NCI-H1048 (cell line): ENCODE measurements around the gene KRTAP4-3.
"Not testable (repeated sequence)": the region's sequence is repeated elsewhere in the genome, so short reads cannot be mapped to it uniquely, and the experiment has no call there.

Source experiments
- DNase-seq: peaks from one replicate; lab custom pipeline; 2025; lab: John Stamatoyannopoulos, UW

Gene KRTAP4-3

DNA sequence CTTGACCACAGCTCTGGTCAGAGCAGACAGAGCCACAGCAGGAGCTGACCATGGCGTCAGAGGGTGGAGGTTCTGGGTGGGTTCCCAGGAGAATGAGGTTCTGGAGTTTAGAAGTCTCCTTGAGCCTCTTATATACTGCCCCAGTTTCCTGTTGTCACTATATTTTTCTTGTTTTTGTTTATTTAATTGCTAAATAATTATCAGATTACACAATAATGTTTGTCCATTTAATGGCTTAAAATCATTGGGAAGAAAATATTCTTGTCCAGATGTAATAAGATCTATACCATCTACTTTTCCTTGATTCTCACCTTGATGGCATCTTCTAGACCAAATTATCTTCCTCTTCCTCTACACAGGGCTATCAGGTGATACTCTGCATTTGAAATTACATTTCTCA, at the start of gene KRTAP4-3:
Gene KRTAP4-3, minus strand, starts transcription at position 101 of the 400 bp plus-strand sequence. Its CDS starts 49 bp downstream, at position 52.
- no peak for DNase-seq

DNA sequence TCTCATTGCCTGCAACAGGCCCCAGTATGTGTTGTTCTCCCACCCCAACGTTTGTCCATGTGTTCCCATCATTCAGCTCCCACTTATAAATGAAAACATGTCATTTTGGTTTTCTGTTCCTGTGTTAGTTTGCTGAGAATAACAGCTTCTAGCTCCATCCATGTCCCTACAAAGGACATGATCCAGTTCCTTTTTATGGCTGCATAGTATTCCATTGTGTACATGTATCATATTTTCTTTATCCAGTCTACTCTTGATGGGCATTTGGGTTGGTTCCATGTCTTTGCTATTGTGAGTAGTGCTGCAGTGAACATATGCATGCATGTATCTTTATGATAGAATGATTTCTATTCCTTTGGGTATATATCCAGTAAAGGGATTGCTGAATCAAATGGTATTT, 47.7 kb upstream of the KRTAP4-3 start:
- DNase-seq, result no peak

DNA sequence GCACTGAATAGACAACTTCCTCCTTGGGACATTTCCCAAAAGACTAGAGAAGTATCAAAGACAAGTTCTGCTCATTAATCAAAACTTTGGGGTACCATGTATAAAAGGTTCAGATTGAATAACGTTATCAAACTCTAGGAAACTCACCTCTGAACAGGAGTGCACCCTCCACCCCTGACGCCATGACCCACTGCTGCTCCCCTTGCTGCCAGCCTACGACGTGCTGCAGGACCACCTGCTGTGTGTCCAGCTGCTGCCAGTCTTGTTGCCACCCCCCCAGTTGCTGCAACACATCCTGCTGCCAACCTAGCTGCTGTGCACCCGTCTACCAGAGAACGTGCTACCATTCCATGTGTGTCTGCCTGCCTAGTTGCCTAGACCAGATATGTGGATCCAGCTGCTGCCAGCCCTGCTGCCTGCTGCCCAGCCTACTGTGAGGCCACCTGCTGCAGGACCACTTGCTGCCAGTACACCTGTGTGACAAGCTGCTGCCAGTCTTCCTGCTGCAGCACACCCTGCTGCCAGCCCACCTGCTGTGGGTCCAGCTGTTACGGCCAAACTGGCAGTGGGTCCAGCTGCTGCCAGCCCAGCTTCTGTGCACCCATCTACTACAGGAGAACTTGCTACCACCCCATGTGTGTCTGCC, 44.6 kb upstream of the KRTAP4-3 start:
- no peak for DNase-seq

DNA sequence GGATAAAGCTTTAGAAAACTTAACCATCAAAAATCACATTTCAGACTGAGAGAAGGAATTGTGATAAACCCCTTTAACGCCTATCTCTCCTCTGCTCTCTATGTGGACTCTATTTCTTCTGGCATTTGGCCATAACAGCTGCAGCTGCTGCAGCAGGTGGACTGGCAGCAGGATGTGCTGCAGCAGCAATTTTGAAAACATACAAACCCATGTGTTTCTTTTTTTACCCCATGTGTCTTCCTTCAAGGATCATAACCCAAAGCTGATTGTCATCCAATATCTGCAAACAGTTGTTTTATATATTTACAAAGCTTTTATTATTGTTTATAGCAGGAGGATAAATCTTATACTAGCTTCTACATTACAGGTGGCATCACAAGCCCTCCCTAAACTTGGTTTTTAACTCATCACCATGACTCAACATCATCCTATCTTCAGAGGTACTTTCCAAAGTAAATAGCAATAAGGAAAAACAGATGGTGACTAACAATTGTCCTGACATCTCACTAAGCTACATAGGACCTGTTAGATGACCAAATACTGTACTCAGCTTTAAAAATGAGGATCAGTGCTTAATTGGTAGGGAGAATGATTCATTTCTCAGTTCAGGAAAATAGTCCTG, 43.9 kb upstream of the KRTAP4-3 start:
- DNase-seq, result no peak

DNA sequence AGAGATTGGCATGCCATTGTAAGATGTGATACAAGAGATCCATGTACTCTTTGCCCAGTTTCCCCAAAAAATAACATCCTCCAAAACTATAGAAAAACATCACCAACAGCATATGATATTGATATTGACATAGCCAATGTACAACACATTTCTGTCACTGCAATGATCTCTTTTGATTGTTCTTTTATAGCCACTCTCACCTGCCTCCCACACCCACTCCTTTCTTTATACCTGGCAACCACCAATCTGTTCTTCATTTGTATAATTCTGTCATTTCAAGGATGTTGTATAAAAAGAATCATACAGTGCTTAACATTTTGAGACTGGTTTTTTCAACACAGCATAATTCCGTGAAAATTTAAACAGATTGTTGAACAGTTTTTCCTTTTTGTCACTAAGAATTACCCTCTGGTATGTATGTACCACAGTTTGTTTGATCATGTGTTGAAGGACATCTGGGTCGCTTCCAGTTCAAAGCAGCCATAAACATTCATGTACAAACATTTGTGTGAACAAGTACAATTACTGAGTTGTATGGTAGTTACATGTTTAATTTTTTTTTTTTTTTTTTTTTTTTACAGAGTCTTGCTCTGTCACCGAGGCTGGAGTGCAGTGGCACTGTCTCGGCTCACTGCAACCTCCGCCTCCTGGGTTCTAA, 31.5 kb upstream of the KRTAP4-3 start:
- no peak for DNase-seq

DNA sequence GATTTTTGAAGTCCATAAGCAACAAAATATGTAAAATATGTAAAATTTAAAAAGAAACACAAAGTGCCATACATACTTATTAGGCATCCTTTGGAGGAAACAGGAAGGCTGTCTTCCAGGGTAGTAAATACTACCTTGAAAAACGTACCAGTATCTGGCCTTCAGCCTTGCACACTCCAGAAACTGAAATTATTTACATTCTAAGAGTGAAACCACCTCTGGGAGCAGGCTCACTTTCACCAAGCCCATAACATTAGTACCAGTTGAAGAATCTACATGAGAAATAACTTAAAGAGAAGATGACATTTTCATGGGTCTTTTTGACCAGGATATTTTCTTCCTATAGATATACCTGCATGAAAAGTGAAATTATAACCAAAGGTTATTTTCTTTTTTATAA, 28.0 kb upstream of the KRTAP4-3 start:
- no peak for DNase-seq

DNA sequence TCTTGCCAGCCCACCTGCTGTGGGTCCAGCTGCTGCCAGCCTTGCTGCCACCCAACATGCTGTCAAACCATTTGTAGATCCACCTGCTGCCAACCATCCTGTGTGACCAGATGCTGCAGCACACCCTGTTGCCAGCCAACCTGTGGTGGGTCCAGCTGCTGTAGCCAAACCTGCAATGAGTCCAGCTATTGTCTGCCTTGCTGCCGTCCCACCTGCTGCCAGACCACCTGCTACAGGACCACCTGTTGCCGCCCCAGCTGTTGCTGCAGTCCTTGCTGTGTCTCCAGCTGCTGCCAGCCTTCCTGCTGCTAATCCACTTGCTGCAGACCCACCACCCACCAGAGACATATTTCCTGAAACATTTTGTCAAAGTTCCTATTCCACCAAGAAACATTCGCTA, 22.3 kb upstream of the KRTAP4-3 start:
- no peak for DNase-seq

DNA sequence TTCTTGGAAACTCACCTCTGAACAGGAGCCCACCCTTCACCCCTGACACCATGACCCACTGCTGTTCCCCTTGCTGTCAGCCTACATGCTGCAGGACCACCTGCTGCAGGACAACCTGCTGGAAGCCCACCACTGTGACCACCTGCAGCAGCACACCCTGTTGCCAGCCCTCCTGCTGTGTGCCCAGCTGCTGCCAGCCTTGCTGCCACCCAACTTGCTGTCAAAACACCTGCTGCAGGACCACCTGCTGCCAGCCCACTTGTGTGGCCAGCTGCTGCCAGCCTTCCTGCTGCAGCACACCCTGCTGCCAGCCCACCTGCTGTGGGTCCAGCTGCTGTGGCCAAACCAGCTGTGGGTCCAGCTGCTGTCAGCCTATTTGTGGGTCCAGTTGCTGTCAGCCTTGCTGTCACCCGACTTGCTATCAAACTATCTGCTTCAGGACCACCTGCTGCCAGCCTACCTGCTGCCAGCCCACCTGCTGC, 21.9 kb upstream of the KRTAP4-3 start, which contains the start of gene KRTAP9-1:
Gene KRTAP9-1, plus strand, starts transcription at position 51 of the 482 bp plus-strand sequence. Its CDS starts 0 bp downstream, at position 51.
- not testable (repeated sequence) for DNase-seq

DNA sequence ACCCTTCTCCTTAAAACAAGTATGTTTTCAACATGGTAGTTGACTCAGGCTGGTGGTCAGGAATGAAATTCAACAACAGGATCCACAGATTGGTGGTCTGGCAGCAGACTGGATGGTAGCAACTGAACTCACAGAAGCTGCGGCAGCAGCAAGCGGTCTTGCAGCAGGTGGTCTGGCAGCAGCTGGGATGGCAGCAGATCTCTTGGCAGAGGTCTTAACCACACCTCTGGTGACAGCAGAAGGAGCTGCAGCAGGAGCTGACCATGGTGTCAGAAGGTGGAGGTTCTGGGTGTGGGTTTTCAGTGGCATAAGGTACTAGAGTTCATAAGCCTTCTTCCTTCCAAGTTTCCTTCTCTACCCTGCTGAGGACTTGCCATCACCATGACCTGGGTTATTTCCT, 18.9 kb upstream of the KRTAP4-3 start:
- no peak for DNase-seq

DNA sequence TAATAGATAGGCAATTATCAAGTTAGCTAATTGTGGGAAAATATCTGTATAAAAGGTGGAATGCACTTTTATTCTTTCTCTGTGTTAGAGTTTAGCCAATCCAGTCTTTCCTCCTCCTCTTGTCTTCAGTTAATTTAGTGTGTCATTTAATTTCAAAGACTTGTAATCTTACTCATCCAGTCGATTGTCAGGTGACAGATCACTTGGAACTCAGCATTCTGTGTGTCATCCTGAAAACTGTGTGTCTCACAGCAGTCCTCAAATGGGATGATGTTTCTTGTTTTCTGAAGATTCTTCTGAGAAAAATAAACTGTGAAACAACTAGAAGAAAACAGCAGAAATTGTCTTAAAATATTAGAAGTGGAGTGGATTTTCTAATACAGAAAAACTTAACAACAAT, 17.0 kb upstream of the KRTAP4-3 start:
- no peak for DNase-seq

DNA sequence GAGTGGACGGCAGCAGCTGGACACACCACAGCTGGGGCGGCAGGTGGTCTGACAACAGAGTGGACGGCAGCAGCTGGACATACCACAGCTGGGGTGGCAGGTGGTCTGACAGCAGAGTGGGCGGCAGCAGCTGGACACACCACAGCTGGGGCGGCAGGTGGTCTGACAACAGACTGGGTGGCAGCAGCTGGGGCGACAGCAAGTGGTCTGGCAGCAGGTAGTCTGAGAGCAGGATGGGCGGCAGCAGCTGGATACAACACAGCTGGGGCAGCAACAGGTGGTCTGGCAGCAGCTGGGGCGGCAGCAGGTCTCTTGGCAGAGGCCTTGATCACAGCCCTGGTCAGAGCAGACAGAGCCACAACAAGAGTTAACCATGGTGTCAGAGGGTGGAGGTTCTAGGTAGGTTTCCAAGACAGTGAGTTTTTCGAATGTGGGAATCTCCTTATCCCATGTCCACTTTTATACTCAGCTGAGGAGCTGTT, 16.5 kb upstream of the KRTAP4-3 start, which contains the start of gene KRTAP4-1:
Gene KRTAP4-1, minus strand, starts transcription at position 432 of the 482 bp plus-strand sequence. Its CDS starts 57 bp downstream, at position 375.
- DNase-seq, result no peak

DNA sequence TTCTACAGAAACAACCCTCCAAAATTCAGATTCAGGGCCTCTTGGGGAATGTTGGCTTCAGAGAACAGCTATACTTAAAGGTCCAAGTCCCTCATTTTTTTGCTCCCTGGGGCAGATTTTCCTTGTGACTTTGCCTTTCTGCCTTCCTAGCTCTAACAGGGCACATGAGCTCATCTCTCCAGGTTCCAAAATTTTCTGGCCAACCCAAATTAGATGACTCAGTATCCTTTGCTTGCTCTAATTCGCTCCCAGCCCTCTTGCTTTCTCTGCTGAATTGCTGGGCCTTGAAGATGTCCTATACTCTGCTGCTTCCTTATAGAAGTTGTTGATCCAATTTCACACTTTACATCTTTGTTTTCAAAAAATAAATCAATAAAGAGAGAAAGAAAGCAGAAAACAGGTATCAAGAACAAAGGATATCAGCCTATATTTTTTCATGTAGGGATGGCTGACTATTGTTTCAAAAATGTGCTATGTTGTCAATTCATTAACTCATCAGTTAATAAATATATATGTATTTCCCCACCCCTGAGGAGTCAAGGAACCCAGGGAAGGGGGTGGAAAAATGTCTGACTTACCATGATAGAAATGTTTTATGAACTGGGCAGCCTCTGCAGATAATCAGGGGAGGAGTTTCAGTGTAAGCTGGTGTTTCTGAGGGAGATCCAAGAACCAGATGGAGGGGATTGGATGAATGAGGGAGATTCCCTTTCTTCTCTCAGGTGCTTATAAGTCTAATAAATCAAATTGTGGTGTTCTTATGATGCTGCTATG, 11.0 kb upstream of the KRTAP4-3 start:
- no peak for DNase-seq

DNA sequence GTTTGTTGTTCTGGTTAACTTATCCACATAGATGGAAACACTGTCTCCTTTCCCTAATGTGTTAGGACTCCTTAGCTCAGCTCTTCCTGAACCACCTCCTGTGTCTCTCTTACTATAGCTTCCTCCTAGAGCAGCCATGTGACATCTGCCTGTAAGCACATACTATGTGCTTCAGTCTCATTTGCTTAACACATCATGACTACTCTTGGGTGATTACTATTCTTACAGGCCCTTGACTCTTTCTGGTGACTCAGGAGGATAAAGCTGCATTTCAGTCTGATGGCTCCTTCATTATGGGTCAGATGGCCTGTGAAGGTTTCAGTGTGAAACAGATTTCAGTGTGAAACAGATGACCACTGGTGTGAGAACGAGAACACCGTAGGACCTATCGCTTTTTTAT, 10.3 kb upstream of the KRTAP4-3 start:
- no peak for DNase-seq

DNA sequence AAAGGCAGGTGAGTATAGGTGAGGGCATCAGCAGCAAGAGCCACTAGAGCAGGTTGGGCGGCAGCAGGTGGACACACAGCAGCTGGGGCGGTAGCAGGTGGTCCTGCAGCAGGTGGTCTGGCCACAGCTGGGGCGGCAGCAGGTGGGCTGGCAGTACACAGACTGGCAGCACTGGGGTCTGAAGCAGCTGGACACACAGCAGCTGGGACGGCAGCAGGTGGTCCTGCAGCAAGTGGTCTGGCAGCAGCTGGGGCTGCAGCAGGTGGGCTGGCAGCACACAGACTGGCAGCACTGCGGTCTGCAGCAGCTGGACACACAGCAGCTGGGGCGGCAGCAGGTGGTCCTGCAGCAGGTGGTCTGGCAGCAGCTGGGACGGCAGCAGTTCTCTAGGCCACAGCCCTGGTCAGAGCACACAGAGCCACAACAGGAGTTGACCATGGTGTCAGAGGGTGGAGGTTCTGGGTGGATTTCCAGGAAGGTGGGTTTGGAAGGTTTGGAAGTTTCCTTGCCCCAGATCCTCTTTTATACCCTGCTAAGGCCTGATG, 9.8 kb upstream of the KRTAP4-3 start, which contains the start of gene KRTAP4-2:
Gene KRTAP4-2, minus strand, starts transcription at position 495 of the 545 bp plus-strand sequence. Its CDS starts 57 bp downstream, at position 438.
- DNase-seq, result no peak

DNA sequence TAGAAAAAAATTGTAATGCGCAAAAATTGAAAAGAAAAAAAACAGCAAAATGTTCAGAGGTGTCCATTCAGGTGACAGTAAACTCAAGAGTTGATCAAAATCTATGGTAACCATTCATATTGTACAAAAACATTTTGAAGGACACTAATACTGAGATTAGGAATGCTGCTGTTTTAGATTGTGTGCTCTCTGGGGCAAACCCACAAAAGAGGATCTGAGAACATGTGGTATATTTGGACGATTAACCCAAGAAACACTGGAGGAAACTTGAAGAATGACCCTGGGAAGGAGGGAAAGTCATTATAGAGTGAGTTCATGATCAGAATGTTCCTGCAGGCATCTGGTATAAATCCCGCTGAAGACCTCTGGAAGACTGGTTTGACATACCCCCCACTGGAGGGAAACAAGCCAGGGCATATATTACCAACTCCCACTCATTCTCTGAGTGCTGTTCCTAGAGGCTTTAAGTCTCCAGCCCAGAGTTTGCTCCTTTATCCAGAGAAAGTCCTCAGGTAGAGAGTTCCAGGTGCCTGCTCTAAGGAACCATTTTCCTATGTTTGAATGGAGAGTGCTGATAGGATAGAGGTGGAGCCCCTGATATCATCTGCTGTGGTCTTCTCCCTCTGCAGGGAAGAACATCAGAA, 8.8 kb upstream of the KRTAP4-3 start:
- no peak for DNase-seq

DNA sequence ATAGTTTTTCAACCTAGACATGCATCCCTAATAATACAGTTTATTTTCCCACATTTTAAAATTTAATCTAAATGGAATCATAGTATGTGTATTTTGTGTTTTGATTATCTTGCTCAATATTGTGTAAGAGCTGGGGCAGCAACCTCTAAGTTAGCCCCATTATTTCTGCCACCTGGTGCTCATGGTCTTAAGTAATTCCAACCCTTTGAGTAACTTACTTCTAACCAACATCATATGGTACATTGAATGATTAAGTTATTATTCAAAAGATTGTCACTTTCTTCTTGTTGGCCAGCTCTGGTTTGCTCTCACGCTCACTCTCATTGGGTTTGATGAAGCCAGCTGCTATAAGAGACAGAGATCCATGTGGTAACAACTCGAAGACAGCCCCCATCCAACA, 3.9 kb upstream of the KRTAP4-3 start:
- DNase-seq, result no peak

DNA sequence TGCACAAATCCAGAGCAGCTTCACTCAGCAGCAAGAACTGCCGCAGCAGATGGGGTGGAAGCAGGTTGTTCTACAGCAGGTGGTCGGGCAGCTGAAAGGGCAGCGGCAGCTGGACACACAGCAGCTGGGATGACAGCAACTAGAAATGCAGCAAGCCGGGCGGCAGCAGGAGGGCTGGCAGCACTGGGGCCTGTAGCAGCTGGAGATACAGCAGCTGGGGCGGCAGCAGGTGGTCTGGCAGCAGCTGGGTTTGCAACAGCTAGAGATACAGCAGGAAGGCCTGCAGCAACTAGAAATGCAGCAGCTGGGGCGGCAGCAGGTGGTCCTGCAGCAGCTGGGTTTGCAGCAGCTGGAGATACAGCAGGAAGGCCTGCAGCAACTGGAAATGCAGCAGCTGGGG, 460 bp downstream of the KRTAP4-3 start:
- DNase-seq, result no peak

DNA sequence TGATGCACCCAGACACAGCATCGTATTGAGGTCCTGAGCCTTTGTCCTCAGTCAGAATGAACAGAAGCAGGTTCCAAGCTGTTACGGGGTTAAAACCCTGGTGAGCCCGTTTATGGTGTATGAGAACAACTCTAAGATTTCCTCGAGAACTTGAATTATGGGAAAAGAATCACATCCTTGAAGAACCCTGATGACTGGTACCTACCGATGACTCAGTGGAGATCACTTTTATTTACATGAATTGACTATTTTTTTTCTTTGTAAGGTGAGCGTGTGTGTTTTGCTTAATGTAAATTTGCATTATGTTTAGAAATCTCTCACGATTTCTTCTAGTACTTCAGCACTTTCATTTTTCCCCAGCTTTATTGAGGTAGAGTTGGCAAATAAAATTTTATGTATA, 4.2 kb downstream of the KRTAP4-3 start:
- DNase-seq, result no peak

DNA sequence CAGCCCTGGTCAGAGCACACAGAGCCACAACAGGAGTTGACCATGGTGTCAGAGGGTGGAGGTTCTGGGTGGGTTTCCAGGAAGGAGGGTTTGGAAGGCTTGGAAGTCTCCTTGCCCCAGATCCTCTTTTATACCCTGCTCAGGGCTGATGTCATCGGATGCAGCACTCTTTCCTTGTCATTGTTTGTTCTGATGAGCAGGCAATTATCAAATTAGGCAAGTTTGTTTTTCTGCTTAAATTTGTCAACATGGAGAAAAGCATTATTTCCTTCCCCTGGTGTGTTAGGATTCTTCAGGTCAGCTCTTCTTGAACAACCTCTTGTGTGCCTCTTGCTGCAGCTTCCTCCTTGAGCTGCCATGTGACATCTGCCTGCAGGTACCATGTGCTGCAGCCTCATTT, 7.4 kb downstream of the KRTAP4-3 start, which contains the start of gene KRTAP4-4:
Gene KRTAP4-4, minus strand, starts transcription at position 101 of the 400 bp plus-strand sequence. Its CDS starts 57 bp downstream, at position 44.
- no peak for DNase-seq

DNA sequence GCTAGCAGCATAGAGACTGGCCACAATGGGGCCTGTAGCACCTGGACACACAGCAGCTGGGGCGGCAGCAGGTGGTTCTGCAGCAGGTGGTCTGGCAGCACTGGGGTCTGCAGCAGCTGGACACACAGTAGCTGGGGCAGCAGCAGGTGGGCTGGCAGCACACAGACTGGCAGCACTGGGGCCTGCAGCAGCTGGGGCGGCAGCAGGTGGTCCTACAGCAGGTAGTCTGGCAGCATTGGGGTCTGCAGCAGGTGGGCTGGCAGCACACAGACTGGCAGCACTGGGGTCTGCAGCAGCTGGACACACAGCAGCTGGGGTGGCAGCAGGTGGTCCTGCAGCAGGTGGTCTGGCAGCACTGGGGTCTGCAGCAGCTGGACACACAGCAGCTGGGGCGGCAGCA, 7.8 kb downstream of the KRTAP4-3 start:
- not testable (repeated sequence) for DNase-seq

DNA sequence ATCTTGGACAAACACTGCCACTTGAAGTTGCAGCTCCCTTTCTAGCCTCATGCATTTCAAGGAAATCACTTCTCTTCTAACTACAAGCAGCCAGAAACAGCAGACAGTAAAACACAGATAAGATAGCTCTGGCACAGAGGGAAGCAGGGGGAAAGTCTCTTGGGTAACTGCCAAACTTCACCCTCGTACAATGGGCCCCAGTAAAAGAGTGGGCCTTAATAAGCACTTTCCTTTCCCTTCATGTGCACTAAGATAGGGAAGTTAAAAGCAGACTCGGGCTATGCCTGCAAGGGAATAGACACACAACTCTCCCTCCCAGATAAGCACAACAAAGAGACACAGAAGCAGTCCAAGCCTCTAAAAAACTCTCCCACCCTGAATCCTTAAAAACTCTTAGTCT, 14.2 kb downstream of the KRTAP4-3 start:
- no peak for DNase-seq
